ENCODE results near the gene CELF2. TPM values are rescaled to one million over a fixed set of nuclear protein-coding genes. Genes with fewer than 3 reads are reported as not detected.

CELF2 gene
- total and polyA plus RNA-seq, 2 donors from 2014 or later: 1.7 to 39.2 TPM

DNA sequence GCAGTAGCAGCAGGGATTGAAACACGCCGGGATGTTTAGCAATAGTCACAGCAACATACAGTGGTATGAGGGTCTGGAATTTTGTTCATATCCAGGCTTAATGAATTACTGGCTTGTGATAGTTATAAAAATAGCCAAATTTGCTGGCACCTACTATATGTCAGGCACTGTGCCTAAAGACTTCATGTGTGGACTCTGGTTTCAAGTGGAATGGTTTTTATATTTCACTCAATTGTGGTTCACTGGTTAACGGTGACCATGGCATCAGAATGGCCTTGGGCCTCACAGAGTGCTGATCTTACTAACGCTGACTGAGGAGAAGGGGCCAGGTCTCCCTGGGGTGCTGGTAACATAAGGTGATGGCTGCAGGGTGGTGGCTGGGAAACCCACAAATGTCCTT is 55.7 kb downstream of the CELF2 start:
- H3K36me3 ChIP-seq (ENCODE audit: control insufficient read depth in 2 of 3, insufficient read depth in 3 of 3, low read length in 3 of 3): no peaks in the 10 kb centered on the region
- H3K4me3 ChIP-seq (ENCODE audit: low read length in 3 of 3): no peak overlapping the region
- FAIRE-seq (no peak), DNase-seq (no peak)
- TF ChIP-seq, protein P1, sequence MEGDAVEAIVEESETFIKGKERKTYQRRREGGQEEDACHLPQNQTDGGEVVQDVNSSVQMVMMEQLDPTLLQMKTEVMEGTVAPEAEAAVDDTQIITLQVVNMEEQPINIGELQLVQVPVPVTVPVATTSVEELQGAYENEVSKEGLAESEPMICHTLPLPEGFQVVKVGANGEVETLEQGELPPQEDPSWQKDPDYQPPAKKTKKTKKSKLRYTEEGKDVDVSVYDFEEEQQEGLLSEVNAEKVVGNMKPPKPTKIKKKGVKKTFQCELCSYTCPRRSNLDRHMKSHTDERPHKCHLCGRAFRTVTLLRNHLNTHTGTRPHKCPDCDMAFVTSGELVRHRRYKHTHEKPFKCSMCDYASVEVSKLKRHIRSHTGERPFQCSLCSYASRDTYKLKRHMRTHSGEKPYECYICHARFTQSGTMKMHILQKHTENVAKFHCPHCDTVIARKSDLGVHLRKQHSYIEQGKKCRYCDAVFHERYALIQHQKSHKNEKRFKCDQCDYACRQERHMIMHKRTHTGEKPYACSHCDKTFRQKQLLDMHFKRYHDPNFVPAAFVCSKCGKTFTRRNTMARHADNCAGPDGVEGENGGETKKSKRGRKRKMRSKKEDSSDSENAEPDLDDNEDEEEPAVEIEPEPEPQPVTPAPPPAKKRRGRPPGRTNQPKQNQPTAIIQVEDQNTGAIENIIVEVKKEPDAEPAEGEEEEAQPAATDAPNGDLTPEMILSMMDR (IDR thresholded peaks at IDR 0.05; ENCODE audit: borderline replicate concordance, extremely low read depth, insufficient read depth): no peak
- no peaks in the 10 kb centered on the region for H3K9me3 ChIP-seq (ENCODE audit: control insufficient read depth in 2 of 3, insufficient read depth in 1 of 3, low read length in 3 of 3)
- H3K4me1 ChIP-seq (ENCODE audit: control insufficient read depth in 2 of 3, insufficient read depth in 2 of 3, low read depth in 1 of 3, low read length in 3 of 3): no peaks in the 10 kb centered on the region
- no peaks in the 10 kb centered on the region for H3K27me3 ChIP-seq (ENCODE audit: control insufficient read depth, insufficient read depth, low read length)
- intact Hi-C loops (cut with DNase I): no loop called here
- H3K27ac ChIP-seq (ENCODE audit: low read depth in 2 of 2, low read length in 2 of 2): no peak overlapping the region
- H3K9ac ChIP-seq (ENCODE audit: low read length in 3 of 3): no peak overlapping the region

DNA sequence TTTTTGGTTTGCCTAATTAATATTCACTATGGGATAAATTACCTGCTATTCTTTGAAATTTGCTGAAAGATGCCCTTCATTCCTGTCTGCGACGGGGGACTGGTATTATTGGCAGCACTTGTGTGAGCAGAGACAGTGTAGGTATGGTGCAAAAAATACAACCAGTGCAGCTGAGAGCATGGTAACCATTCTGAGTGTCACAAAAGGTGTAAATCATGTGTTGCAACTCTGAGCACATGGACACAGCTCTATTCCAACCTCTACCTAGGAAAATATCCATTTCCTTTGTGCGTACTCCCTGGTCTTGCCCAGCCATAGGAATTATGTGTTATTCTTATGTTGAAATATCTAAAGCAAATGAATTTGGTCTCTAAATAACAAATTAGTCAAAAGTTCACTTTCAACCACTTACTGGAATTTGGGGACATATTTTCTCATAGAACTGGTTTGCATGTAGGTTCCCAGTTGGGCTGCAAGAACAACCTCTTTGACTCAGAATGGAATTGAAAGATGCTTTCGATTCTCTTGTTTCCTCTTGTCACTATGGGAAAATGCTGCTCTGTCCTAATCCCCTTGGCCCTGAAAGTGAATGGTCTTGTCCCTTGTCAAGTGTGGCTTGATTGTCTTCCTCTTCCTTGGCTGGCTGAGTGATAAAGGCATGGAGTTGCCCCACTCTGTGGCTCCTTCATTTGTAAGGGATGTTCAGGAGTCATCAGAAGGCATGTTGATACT is 57.0 kb downstream of the CELF2 start:
- FAIRE-seq: no peak

DNA sequence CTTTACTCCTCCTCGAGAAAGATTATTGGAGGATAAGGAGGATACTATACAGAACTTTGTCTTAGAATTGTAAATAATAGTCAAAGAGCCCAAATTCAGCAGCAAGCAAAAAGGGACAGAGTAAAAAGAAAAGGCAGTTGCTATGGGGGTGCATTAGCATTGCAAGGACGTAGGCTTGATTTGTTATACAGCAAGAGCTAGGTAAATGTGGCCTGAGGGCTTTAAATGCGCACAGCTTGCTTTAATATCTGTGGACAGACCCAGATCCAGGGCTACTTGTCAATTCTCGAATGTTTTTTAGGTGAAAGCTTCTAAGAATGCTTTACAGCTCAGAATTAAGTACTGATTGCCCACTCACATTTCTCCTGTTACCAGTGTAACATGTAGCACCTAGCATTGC is 58.5 kb downstream of the CELF2 start:
- Histone ChIP-seq H3K9me3 (ENCODE audit: control insufficient read depth in 2 of 3, insufficient read depth in 1 of 3, low read length in 3 of 3) (no peaks in the 10 kb centered on the region), H3K27ac (ENCODE audit: low read depth in 2 of 2, low read length in 2 of 2) (no peak overlapping the region)
- FAIRE-seq: no peak

More for the DNA sequence above, 57.0 kb downstream of the CELF2 start:
- H3K36me3 ChIP-seq (ENCODE audit: control insufficient read depth in 2 of 3, insufficient read depth in 3 of 3, low read length in 3 of 3): no peaks in the 10 kb centered on the region
- H3K4me3 ChIP-seq (ENCODE audit: low read length in 3 of 3): no peak overlapping the region
- H3K4me1 ChIP-seq (ENCODE audit: control insufficient read depth in 2 of 3, insufficient read depth in 2 of 3, low read depth in 1 of 3, low read length in 3 of 3): no peaks in the 10 kb centered on the region
- no peaks in the 10 kb centered on the region for H3K9me3 ChIP-seq (ENCODE audit: control insufficient read depth in 2 of 3, insufficient read depth in 1 of 3, low read length in 3 of 3)
- no peak overlapping the region for H3K9ac ChIP-seq (ENCODE audit: low read length in 3 of 3)
- no peaks in the 10 kb centered on the region for H3K27me3 ChIP-seq (ENCODE audit: control insufficient read depth, insufficient read depth, low read length)
- intact Hi-C loops (cut with DNase I): no loop called here
- DNase-seq: no peak
- TF ChIP-seq, protein P1 (IDR thresholded peaks at IDR 0.05; ENCODE audit: borderline replicate concordance, extremely low read depth, insufficient read depth): no peak
- no peak overlapping the region for H3K27ac ChIP-seq (ENCODE audit: low read depth in 2 of 2, low read length in 2 of 2)

More for the DNA sequence above, 58.5 kb downstream of the CELF2 start:
- Histone ChIP-seq H3K4me1 (ENCODE audit: control insufficient read depth in 2 of 3, insufficient read depth in 2 of 3, low read depth in 1 of 3, low read length in 3 of 3) (no peaks in the 10 kb centered on the region), H3K9ac (ENCODE audit: low read length in 3 of 3) (no peak overlapping the region), H3K4me3 (ENCODE audit: low read length in 3 of 3) (no peak overlapping the region), H3K36me3 (ENCODE audit: control insufficient read depth in 2 of 3, insufficient read depth in 3 of 3, low read length in 3 of 3) (no peaks in the 10 kb centered on the region), H3K27me3 (ENCODE audit: control insufficient read depth, insufficient read depth, low read length) (no peaks in the 10 kb centered on the region)
- TF ChIP-seq, protein P1 (IDR thresholded peaks at IDR 0.05; ENCODE audit: borderline replicate concordance, extremely low read depth, insufficient read depth): no peak
- DNase-seq: no peak
- intact Hi-C loops (cut with DNase I): no loop called here

All from kidney (tissue), 14 donors.